GM19099 (cell line): Measurements from ENCODE around the gene ATP5F1E.

Experiments
- POLR2A ChIP-seq: IDR thresholded peaks from 3 replicates; pipeline ENCODE4 v1.6.1; 2011; ENCODE audit warnings: low read depth; ENCODE audit not compliant: insufficient read length; ENCODE audit errors: extremely low read depth

The ATP5F1E gene

GRCh38 chr20:58994390-58995159 is 37.6 kb downstream of the ATP5F1E start:
- TF ChIP-seq POLR2A: no peak

GRCh38 chr20:58993332-58994248 is 38.5 kb downstream of the ATP5F1E start:
- TF ChIP-seq POLR2A: no peak

- no peak for TF ChIP-seq POLR2A
Observed at GRCh38 chr20:58992911-58993310, 39.2 kb downstream of the ATP5F1E start.

GRCh38 chr20:58991715-58992114 is 40.4 kb downstream of the ATP5F1E start:
- TF ChIP-seq POLR2A: no peak

GRCh38 chr20:58990651-58991445 is 41.3 kb downstream of the ATP5F1E start:
- no peak for TF ChIP-seq POLR2A

GRCh38 chr20:58989196-58989595 is 42.9 kb downstream of the ATP5F1E start:
- TF ChIP-seq POLR2A: no peak

- no peak for TF ChIP-seq POLR2A
Observed at GRCh38 chr20:58988565-58988882, 43.6 kb downstream of the ATP5F1E start.

GRCh38 chr20:58987790-58988564 is 44.2 kb downstream of the ATP5F1E start:
- no peak for TF ChIP-seq POLR2A

- TF ChIP-seq POLR2A: no peak
Observed at GRCh38 chr20:58986968-58987517, 45.1 kb downstream of the ATP5F1E start.

GRCh38 chr20:58986286-58986967 is 45.7 kb downstream of the ATP5F1E start:
- no peak for TF ChIP-seq POLR2A

GRCh38 chr20:58985656-58986055 is 46.5 kb downstream of the ATP5F1E start:
- no peak for TF ChIP-seq POLR2A

- no peak for TF ChIP-seq POLR2A
Observed at GRCh38 chr20:58984691-58985090, 47.4 kb downstream of the ATP5F1E start.

- no peak for TF ChIP-seq POLR2A
Observed at GRCh38 chr20:58982406-58983114, 49.6 kb downstream of the ATP5F1E start.
